ENCODE measurements around the gene STAT1.

Gene STAT1

DNA sequence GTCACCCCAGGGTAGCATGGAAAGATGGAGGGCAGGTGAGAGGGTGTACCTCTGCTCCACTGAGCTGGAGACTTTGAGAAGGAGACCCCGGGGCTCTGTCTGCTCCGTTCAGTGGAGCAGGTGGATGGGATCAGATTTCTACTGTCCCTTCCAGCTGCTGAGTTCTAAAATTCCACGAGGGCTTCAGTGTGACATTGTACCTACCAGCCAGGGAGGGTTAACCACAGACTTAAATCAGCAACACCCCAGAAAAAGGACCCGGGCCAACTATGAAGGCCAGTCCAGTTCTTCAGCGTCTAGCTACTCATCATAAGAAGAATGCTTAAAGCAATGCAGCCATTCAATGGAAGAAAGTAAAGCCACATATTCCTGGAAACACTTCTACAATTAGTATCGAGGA, 23.8 kb downstream of the STAT1 start:
- Histone ChIP-seq H3K4me2 (no peak overlapping the region), H3K4me1 (ENCODE audit: low read depth, poor library complexity, severe bottlenecking) (peaks cover 25% of the 10 kb centered on the region), H3K4me3 (IDR thresholded peaks at IDR 0.05; ENCODE audit: insufficient read depth, low read depth, low read length) (no peak overlapping the region), H3K27ac (no peak overlapping the region), H3K36me3 (ENCODE audit: insufficient read depth) (peaks cover 14% of the 10 kb centered on the region; the same call in 1 of the 2 replicates), H3K79me2 (ENCODE audit: insufficient read depth, low read depth) (no peaks in the 10 kb centered on the region), H2AFZ (ENCODE audit: low read depth) (no peak overlapping the region), H4K20me1 (ENCODE audit: insufficient read depth) (no peaks in the 10 kb centered on the region), H3K9ac (no peak overlapping the region), H3K27me3 (ENCODE audit: insufficient read depth, low read depth) (no peaks in the 10 kb centered on the region)
- TF ChIP-seq, protein P1, sequence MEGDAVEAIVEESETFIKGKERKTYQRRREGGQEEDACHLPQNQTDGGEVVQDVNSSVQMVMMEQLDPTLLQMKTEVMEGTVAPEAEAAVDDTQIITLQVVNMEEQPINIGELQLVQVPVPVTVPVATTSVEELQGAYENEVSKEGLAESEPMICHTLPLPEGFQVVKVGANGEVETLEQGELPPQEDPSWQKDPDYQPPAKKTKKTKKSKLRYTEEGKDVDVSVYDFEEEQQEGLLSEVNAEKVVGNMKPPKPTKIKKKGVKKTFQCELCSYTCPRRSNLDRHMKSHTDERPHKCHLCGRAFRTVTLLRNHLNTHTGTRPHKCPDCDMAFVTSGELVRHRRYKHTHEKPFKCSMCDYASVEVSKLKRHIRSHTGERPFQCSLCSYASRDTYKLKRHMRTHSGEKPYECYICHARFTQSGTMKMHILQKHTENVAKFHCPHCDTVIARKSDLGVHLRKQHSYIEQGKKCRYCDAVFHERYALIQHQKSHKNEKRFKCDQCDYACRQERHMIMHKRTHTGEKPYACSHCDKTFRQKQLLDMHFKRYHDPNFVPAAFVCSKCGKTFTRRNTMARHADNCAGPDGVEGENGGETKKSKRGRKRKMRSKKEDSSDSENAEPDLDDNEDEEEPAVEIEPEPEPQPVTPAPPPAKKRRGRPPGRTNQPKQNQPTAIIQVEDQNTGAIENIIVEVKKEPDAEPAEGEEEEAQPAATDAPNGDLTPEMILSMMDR (conservative IDR thresholded peaks at IDR 0.05; ENCODE audit: low read depth, low read length) = no peak

DNA sequence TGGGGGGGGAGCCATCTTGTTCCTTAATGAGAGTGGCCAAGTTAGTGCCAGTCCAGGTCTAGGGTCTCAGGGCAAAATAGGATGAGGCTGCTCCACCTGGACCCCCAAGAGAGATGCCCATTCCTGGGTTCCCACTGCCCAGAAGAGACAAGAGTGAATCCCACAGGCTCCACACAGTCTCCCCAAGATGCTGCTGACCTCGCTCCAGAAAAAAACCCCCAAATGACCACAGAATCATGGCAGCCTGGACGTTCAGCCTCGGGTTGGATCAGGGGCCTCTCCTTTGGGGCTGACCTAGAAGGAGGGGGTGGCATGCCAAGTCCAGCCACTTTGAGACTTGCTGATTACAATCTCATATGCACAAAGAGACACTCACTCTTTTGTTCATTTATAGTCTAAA, 25.1 kb downstream of the STAT1 start:
- Histone ChIP-seq H2AFZ (ENCODE audit: low read depth) (no peak overlapping the region), H3K9ac (no peak overlapping the region), H3K27ac (no peak overlapping the region), H3K79me2 (ENCODE audit: insufficient read depth, low read depth) (no peaks in the 10 kb centered on the region), H3K4me3 (IDR thresholded peaks at IDR 0.05; ENCODE audit: insufficient read depth, low read depth, low read length) (no peak overlapping the region), H3K36me3 (ENCODE audit: insufficient read depth) (peaks cover 11% of the 10 kb centered on the region; the same call in 1 of the 2 replicates), H3K27me3 (ENCODE audit: insufficient read depth, low read depth) (no peaks in the 10 kb centered on the region), H4K20me1 (ENCODE audit: insufficient read depth) (no peaks in the 10 kb centered on the region), H3K4me2 (no peak overlapping the region), H3K4me1 (ENCODE audit: low read depth, poor library complexity, severe bottlenecking) (peaks cover 37% of the 10 kb centered on the region)
- TF ChIP-seq, protein P1 (conservative IDR thresholded peaks at IDR 0.05; ENCODE audit: low read depth, low read length) = no peak

DNA sequence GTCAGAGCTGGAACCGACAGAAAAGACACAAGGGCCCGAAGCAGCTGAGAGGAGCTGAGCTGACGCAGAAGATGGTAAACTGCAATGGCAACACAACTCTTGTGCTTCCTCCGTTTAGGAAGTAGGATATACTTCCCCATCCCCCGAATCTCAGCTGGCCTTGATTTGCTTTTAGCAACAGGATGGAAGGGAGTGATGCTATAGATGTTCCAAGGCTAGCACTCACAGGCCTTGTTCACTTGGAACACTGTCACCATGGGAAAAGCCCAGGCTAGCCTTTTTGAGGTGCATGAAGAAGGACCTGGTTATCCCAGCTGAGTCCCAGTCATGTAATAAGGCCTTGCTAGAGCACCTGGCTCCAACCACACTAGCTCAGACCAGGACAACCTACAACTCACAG, 26.0 kb downstream of the STAT1 start:
- H3K27ac ChIP-seq = no peak overlapping the region
- H2AFZ ChIP-seq (ENCODE audit: low read depth) = no peak overlapping the region
- H3K4me3 ChIP-seq (IDR thresholded peaks at IDR 0.05; ENCODE audit: insufficient read depth, low read depth, low read length) = no peak overlapping the region
- no peaks in the 10 kb centered on the region for H4K20me1 ChIP-seq (ENCODE audit: insufficient read depth)
- H3K27me3 ChIP-seq (ENCODE audit: insufficient read depth, low read depth) = no peaks in the 10 kb centered on the region
- H3K79me2 ChIP-seq (ENCODE audit: insufficient read depth, low read depth) = no peaks in the 10 kb centered on the region
- peaks cover 5% of the 10 kb centered on the region; the same call in 1 of the 2 replicates for H3K36me3 ChIP-seq (ENCODE audit: insufficient read depth)
- TF ChIP-seq, protein P1 (conservative IDR thresholded peaks at IDR 0.05; ENCODE audit: low read depth, low read length) = no peak
- H3K9ac ChIP-seq = no peak overlapping the region
- H3K4me1 ChIP-seq (ENCODE audit: low read depth, poor library complexity, severe bottlenecking) = peaks cover 47% of the 10 kb centered on the region
- no peak overlapping the region for H3K4me2 ChIP-seq

DNA sequence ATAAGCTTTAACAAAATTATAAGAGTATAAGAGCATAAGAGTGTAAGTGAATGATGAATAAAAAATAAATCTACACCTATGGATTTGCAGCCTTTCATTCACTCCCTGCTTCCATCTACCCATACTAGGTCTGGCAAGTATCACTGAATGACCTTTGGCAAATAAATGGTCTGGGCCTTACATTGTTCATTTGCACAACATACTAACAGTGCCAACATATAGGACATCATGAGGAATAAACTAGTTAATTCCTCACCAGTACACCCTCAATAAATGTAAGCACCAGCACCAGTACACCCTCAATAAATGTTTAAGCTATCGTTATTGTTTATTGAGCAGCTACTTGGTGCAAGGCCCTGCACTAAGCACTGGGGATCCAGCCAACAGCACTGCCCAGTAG, 26.9 kb downstream of the STAT1 start:
- TF ChIP-seq, protein P1 (conservative IDR thresholded peaks at IDR 0.05; ENCODE audit: low read depth, low read length) = no peak
- Histone ChIP-seq H3K36me3 (ENCODE audit: insufficient read depth) (peaks cover 5% of the 10 kb centered on the region; the same call in 1 of the 2 replicates), H4K20me1 (ENCODE audit: insufficient read depth) (no peaks in the 10 kb centered on the region), H3K9ac (no peak overlapping the region), H3K27ac (no peak overlapping the region), H3K4me3 (IDR thresholded peaks at IDR 0.05; ENCODE audit: insufficient read depth, low read depth, low read length) (no peak overlapping the region), H3K79me2 (ENCODE audit: insufficient read depth, low read depth) (no peaks in the 10 kb centered on the region), H3K4me1 (ENCODE audit: low read depth, poor library complexity, severe bottlenecking) (peaks cover 55% of the 10 kb centered on the region), H3K27me3 (ENCODE audit: insufficient read depth, low read depth) (no peaks in the 10 kb centered on the region), H2AFZ (ENCODE audit: low read depth) (no peak overlapping the region), H3K4me2 (no peak overlapping the region)
